ENCODE data around the gene HEXD.

The HEXD gene

DNA sequence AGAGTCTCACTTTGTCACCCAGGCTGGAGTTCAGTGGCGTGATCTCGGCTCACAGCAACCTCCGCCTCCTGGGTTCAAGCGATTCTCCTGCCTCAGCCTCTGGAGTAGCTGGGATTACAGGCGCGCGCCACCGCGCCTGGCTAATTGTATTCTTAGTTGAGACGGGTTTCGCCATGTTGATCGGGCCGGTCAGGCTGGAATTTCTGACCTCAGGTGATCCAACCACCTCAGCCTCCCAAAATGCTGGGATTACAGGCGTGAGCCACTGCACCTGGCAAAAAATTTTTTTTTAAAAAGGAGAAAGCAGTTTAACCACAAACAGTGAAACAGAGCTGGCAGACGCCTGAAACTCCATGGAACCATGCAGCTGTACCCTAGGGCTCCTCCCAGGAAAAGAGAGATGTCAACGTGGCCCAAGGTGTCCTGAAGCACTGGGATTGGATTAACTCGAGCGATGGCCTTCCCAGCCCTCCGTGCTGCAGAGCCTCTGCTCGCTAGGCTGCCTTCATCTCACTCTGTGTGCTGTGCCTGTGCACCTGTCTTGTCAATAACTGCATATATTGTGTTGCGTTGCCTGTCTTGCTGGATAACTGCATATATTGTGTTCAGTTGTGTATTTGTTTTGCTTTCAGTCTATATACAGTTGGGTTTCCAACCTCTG is 71.8 kb downstream of the HEXD start:
- DNase-seq (ENCODE audit: low read depth in 3 of 3) = no peak

DNA sequence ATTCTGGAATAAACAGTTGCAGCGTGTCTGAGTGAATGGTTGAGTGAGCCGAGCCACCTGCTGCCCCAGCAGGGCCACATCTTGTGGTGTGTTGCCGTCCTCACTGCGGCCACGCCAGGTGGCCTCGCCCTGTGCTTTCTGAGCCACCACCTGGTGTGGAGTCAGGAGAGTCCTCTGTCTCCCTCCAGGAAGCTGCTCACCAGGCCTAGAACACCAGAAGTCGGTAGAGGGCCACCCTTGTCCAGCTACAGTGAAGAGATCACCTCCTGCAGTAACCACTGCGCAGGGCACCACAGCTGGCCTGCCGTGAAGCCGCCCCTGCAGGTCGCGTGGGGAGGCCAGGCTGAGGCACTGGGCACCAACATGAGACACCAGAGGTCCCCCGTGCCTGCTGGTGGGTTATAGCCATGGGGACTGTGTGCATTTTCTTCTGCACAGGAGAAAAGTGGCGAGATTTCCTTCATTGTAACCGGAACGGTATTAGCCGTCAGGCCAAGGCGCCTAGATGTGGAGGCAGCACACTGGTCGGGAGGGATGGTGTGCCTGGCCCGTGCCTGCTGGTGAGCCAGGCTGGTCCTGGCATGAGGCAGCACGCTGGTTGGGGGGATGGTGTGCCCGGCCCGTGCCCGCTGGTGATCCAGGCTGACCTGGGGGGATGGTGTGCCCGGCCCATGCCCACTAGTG is 72.5 kb downstream of the HEXD start:
- no peak for DNase-seq (ENCODE audit: low read depth in 3 of 3)

DNA sequence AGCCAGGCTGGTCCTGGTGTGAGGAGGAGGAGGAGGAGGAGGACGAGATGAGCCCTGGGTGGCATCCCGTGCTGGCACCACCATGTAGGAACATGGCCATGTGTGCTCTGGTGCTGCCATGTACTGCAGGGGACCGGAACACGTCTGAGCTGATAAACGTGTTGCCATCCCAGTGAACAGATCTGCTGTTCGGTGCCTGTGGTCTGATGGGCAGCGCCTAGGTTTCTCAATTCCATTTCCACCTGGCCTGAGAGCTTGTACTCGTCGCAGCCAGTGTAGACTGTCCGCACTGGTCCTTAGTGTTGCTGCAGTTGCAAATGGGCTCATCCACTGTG is 73.0 kb downstream of the HEXD start:
- no peak for DNase-seq (ENCODE audit: low read depth in 3 of 3)

DNA sequence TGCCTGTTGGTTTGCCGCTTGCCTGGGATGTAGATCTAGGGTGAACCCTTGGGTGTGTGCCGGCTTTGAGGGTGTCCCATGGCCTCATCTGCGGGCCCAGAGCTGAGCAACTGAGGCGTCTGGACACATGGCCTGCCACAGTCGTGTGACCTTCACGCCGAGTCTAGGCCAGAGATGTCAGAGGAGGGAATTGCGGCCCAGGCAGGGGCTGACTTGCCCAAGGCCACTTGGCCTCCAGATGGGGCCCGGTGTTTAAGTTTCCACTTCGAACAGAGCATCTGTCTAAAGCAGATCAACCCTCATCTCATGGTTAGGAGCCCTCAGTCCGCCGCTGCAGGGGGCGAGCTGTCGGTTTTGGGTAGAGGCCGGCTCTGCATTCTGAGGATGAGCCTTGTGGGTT is 73.4 kb downstream of the HEXD start:
- DNase-seq (ENCODE audit: low read depth in 3 of 3) = no peak

Data from stimulated activated CD4-positive, alpha-beta T cell treated with anti-CD3 and anti-CD28 coated beads, TNF-alpha, amount 100 ng/mL, for 24 hours (primary cell).